Left ventricle myocardium inferior (tissue), 1 donor: ENCODE results near the gene MAGEB4. TPM values are rescaled to one million over a fixed set of nuclear protein-coding genes. Genes with fewer than 3 reads are reported as not detected.
"Not testable (repeated sequence)": the region's sequence is repeated elsewhere in the genome, so short reads cannot be mapped to it uniquely, and the experiment has no call there.

Experiments
- DNase-seq: peaks from one replicate; pipeline ENCODE4 v3.0.0-alpha.2; 2020
- H3K27ac ChIP-seq: fragments of 200-600 bp; replicated peaks from 2 replicates; pipeline ENCODE4 v1.8.0; 2021
- H3K27me3 ChIP-seq: fragments of 200-600 bp; 2 replicates; pipeline ENCODE4 v1.8.0; 2021; ENCODE audit warnings: low read depth
- H3K36me3 ChIP-seq: fragments of 200-600 bp; 2 replicates; pipeline ENCODE4 v1.8.0; 2021
- H3K4me1 ChIP-seq: fragments of 200-600 bp; 2 replicates; pipeline ENCODE4 v1.8.0; 2021
- H3K4me3 ChIP-seq: fragments of 200-600 bp; 2 replicates; pipeline ENCODE4 v1.8.0; 2021; ENCODE audit warnings: mild to moderate bottlenecking, moderate library complexity
- H3K9me3 ChIP-seq: fragments of 200-600 bp; replicated peaks from 2 replicates; pipeline ENCODE4 v1.8.0; 2021
- CTCF ChIP-seq: fragments of 200-600 bp; IDR thresholded peaks from 2 replicates; pipeline ENCODE4 v1.8.0; 2021; ENCODE audit warnings: antibody characterized with exemption, mild to moderate bottlenecking, borderline replicate concordance
- intact Hi-C: fragments of 100-400 bp; cut with micrococcal nuclease; formaldehyde crosslinking; loops from one replicate; pipeline ENCODE4 v1.11.0; 2022
- long read RNA-seq: library from polyadenylated mRNA; unstranded; transcript quantifications from one replicate; pipeline ENCODE4 v2.0.0, GENCODE V29; 2021
- total RNA-seq: library from RNA; stranded (reverse); fragmentation: NEBNext Ultra II Directional; extraction: Animal tissue kit (Norgen Biotek cat#: 25700); gene quantifications from one replicate; pipeline ENCODE4 v1.2.1, GENCODE V29; 2021
- donor health status: DM: no; HTN: yes; CAD: no; lungs with severe emphysema.

MAGEB4 gene
- not detected for total RNA-seq
- long read RNA-seq: 0 reads

- H3K9me3 ChIP-seq: no peaks in the 10 kb centered on the region
- no peaks in the 10 kb centered on the region for H3K27me3 ChIP-seq
- intact Hi-C loops: no loop called here
- no peaks in the 10 kb centered on the region for H3K4me1 ChIP-seq
- TF ChIP-seq CTCF: no peak
- no peak for DNase-seq
- H3K27ac ChIP-seq: no peak within 1 kb of the TSS
- H3K36me3 ChIP-seq: no peaks in the 10 kb centered on the region
- no peak within 1 kb of the TSS for H3K4me3 ChIP-seq
Observed at GRCh38 chrX:30241724-30242415, at the start of gene MAGEB4. Gene MAGEB4, plus strand, starts transcription at chrX:30242000. Its CDS starts 136 bp downstream, at chrX:30242136.

- H3K36me3 ChIP-seq, intact Hi-C loops: not testable (repeated sequence)
Observed at GRCh38 chrX:30193910-30194309, 47.9 kb upstream of the MAGEB4 start.

GRCh38 chrX:30196322-30196721 lies 45.5 kb upstream of the MAGEB4 start:
- Histone ChIP-seq H3K27me3 (no peaks in the 10 kb centered on the region), H3K36me3 (no peaks in the 10 kb centered on the region), H3K9me3 (no peaks in the 10 kb centered on the region), H3K27ac (no peak overlapping the region), H3K4me3 (no peak overlapping the region), H3K4me1 (no peaks in the 10 kb centered on the region)
- TF ChIP-seq CTCF: no peak
- no peak for DNase-seq
- intact Hi-C loops: no loop called here

More at GRCh38 chrX:30193910-30194309, 47.9 kb upstream of the MAGEB4 start:
- not testable (repeated sequence) for DNase-seq, H3K4me3 ChIP-seq, H3K9me3 ChIP-seq, H3K27ac ChIP-seq, H3K4me1 ChIP-seq, H3K27me3 ChIP-seq

GRCh38 chrX:30212172-30212571 lies 29.6 kb upstream of the MAGEB4 start:
- H3K27ac ChIP-seq: no peak overlapping the region
- no peak overlapping the region for H3K4me3 ChIP-seq
- intact Hi-C loops: no loop called here
- no peaks in the 10 kb centered on the region for H3K4me1 ChIP-seq
- no peaks in the 10 kb centered on the region for H3K9me3 ChIP-seq
- no peak for TF ChIP-seq CTCF
- no peaks in the 10 kb centered on the region for H3K27me3 ChIP-seq
- no peaks in the 10 kb centered on the region for H3K36me3 ChIP-seq
- no peak for DNase-seq

GRCh38 chrX:30215357-30215843 lies 26.4 kb upstream of the MAGEB4 start, which contains the start of gene MAGEB2:
Gene MAGEB2, plus strand, starts transcription at chrX:30215563. Its CDS starts 3,018 bp downstream, at chrX:30218581.
- Histone ChIP-seq H3K9me3 (no peaks in the 10 kb centered on the region), H3K4me1 (no peaks in the 10 kb centered on the region), H3K36me3 (no peaks in the 10 kb centered on the region), H3K27ac (no peak within 1 kb of the TSS), H3K27me3 (no peaks in the 10 kb centered on the region), H3K4me3 (no peak within 1 kb of the TSS)
- TF ChIP-seq CTCF: no peak
- intact Hi-C loops: no loop called here
- DNase-seq: no peak

- H3K4me3 ChIP-seq: no peak overlapping the region
- no peak overlapping the region for H3K27ac ChIP-seq
- H3K9me3 ChIP-seq: no peaks in the 10 kb centered on the region
- DNase-seq: no peak
- no peaks in the 10 kb centered on the region for H3K4me1 ChIP-seq
- H3K36me3 ChIP-seq: no peaks in the 10 kb centered on the region
- no peaks in the 10 kb centered on the region for H3K27me3 ChIP-seq
- intact Hi-C loops: no loop called here
- TF ChIP-seq CTCF: no peak
Observed at GRCh38 chrX:30217465-30217864, 24.3 kb upstream of the MAGEB4 start.
